Measurements from ENCODE around the gene RBMS3. TPM values are rescaled to one million over a fixed set of nuclear protein-coding genes. Genes with fewer than 3 reads are reported as not detected.

RBMS3 gene
- total RNA-seq, 2 donors from 2014 or later: 87.1 to 109 TPM

- intact Hi-C loops (cut with DNase I): no loop called here
- no peak for DNase-seq (ENCODE audit: low spot score)
Observed at GRCh38 chr3:29618395-29619282, 337.8 kb downstream of the RBMS3 start.

GRCh38 chr3:29619676-29620075 is 338.8 kb downstream of the RBMS3 start:
- intact Hi-C loops (cut with DNase I): no loop called here
- DNase-seq (ENCODE audit: low spot score): no peak

GRCh38 chr3:29627136-29628117 is 346.6 kb downstream of the RBMS3 start:
- intact Hi-C loops (cut with DNase I): loop anchor here in 1 of 2 donors (1.0 kb wide), 1 partner anchor 18 kb away; no protein-coding TSS in a partner anchor
- DNase-seq (ENCODE audit: low spot score): no peak

GRCh38 chr3:29628795-29629194 is 347.9 kb downstream of the RBMS3 start:
- intact Hi-C loops (cut with DNase I): no loop called here

GRCh38 chr3:29635888-29636287 is 355.0 kb downstream of the RBMS3 start:
- intact Hi-C loops (cut with DNase I): no loop called here
- no peak for DNase-seq (ENCODE audit: low spot score)

More at GRCh38 chr3:29628795-29629194, 347.9 kb downstream of the RBMS3 start:
- DNase-seq (ENCODE audit: low spot score): no peak

- intact Hi-C loops (cut with DNase I): no loop called here
- no peak for DNase-seq (ENCODE audit: low spot score)
Observed at GRCh38 chr3:29637068-29637467, 356.2 kb downstream of the RBMS3 start.

- DNase-seq (ENCODE audit: low spot score): no peak
- intact Hi-C loops (cut with DNase I): loop anchor here in 1 of 2 donors (2.0 kb wide), 1 partner anchor 21 kb away; no protein-coding TSS in a partner anchor
Observed at GRCh38 chr3:29639578-29640290, 358.9 kb downstream of the RBMS3 start.

- DNase-seq (ENCODE audit: low spot score): no peak
- intact Hi-C loops (cut with DNase I): no loop called here
Observed at GRCh38 chr3:29642393-29643033, 361.6 kb downstream of the RBMS3 start.

- intact Hi-C loops (cut with DNase I): no loop called here
- DNase-seq (ENCODE audit: low spot score): no peak
Observed at GRCh38 chr3:29643034-29643425, 362.2 kb downstream of the RBMS3 start.

- DNase-seq (ENCODE audit: low spot score): no peak
- intact Hi-C loops (cut with DNase I): no loop called here
Observed at GRCh38 chr3:29644261-29644660, 363.4 kb downstream of the RBMS3 start.

GRCh38 chr3:29644956-29645636 is 364.2 kb downstream of the RBMS3 start:
- intact Hi-C loops (cut with DNase I): no loop called here
- no peak for DNase-seq (ENCODE audit: low spot score)

- intact Hi-C loops (cut with DNase I): no loop called here
- DNase-seq (ENCODE audit: low spot score): no peak
Observed at GRCh38 chr3:29646043-29646442, 365.2 kb downstream of the RBMS3 start.

GRCh38 chr3:29649815-29650547 is 369.1 kb downstream of the RBMS3 start:
- intact Hi-C loops (cut with DNase I): loop anchor here in 1 of 2 donors (10.0 kb wide), 1 partner anchor 355 kb away; no protein-coding TSS in a partner anchor
- no peak for DNase-seq (ENCODE audit: low spot score)

GRCh38 chr3:29653680-29654079 is 372.8 kb downstream of the RBMS3 start:
- DNase-seq (ENCODE audit: low spot score): no peak
- intact Hi-C loops (cut with DNase I): loop anchor here in 1 of 2 donors (10.0 kb wide), 1 partner anchor 351 kb away; no protein-coding TSS in a partner anchor

- DNase-seq (ENCODE audit: low spot score): no peak
- intact Hi-C loops (cut with DNase I): loop anchor here in 1 of 2 donors (10.0 kb wide), 1 partner anchor 350 kb away; no protein-coding TSS in a partner anchor
Observed at GRCh38 chr3:29655015-29655747, 374.3 kb downstream of the RBMS3 start.

GRCh38 chr3:29665688-29666087 is 384.8 kb downstream of the RBMS3 start:
- no peak for DNase-seq (ENCODE audit: low spot score)
- intact Hi-C loops (cut with DNase I): no loop called here

GRCh38 chr3:29668233-29668632 is 387.4 kb downstream of the RBMS3 start:
- intact Hi-C loops (cut with DNase I): no loop called here
- no peak for DNase-seq (ENCODE audit: low spot score)

Data from posterior vena cava (tissue), 2 donors.